Measurements from ENCODE around the gene PEX26. TPM values are rescaled to one million over a fixed set of nuclear protein-coding genes. Genes with fewer than 3 reads are reported as not detected.
"Not testable (repeated sequence)": the region's sequence is repeated elsewhere in the genome, so short reads cannot be mapped to it uniquely, and the experiment has no call there.

Gene PEX26
- total and polyA plus RNA-seq, 4 donors = 3.5 to 21.0 (median 16.9) TPM

- no peak for TF ChIP-seq FOXA2 (IDR thresholded peaks at IDR 0.05)
These were observed 59.0 kb downstream of the PEX26 start (continued) for GRCh38 chr22:18136563-18137320.

DNA sequence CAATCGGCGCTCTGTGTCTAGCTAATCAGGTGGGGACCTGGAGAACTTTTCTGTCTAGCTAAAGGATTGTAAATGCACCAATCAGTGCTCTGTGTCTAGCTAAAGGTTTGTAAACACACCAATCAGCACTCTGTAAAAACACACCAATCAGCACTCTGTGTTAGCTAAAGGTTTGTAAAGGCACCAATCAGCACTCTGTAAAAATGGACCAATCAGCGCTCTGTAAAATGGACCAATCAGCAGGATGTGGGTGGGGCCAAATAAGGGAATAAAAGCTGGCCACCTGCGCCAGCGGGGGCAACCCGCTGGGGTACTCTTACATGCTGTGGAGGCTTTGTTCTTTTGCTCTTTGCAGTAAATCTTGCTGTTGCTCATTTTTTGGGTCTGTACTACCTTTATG is 63.2 kb downstream of the PEX26 start:
- not testable (repeated sequence) for H3K27ac ChIP-seq (ENCODE audit: low read depth in 1 of 2, low read length in 2 of 2); H3K9me3 ChIP-seq (ENCODE audit: control insufficient read depth in 4 of 4, low read length in 3 of 4); H3K27me3 ChIP-seq (ENCODE audit: control insufficient read depth in 4 of 4, insufficient read depth in 4 of 4, low read length in 3 of 4); DNase-seq (ENCODE audit: low spot score); H3K4me1 ChIP-seq (ENCODE audit: control insufficient read depth in 4 of 4, insufficient read depth in 4 of 4, low read length in 3 of 4); H3K9ac ChIP-seq (ENCODE audit: low read depth in 1 of 2, low read length in 2 of 2); H3K4me3 ChIP-seq (ENCODE audit: low read depth in 1 of 3, low read length in 3 of 3); H3K36me3 ChIP-seq (ENCODE audit: control insufficient read depth in 4 of 4, insufficient read depth in 3 of 4, low read depth in 1 of 4, low read length in 3 of 4)
- 95% methylated on average over 6 of the region's 6 CpGs for WGBS

- H3K9ac ChIP-seq (ENCODE audit: low read depth in 1 of 2, low read length in 2 of 2) = no peak overlapping the region
- DNase-seq (ENCODE audit: low spot score) = no peak
- no peak overlapping the region for H3K4me3 ChIP-seq (ENCODE audit: low read depth in 1 of 3, low read length in 3 of 3)
- H3K4me1 ChIP-seq (ENCODE audit: control insufficient read depth in 4 of 4, insufficient read depth in 4 of 4, low read length in 3 of 4) = peaks cover 8 to 20% (median 13%) of the 10 kb centered on the region in 4 donors
- no peak overlapping the region for H3K27ac ChIP-seq (ENCODE audit: low read depth in 1 of 2, low read length in 2 of 2)
- H3K36me3 ChIP-seq (ENCODE audit: control insufficient read depth in 4 of 4, insufficient read depth in 3 of 4, low read depth in 1 of 4, low read length in 3 of 4) = no peaks in the 10 kb centered on the region
- TF ChIP-seq FOXA1 (IDR thresholded peaks at IDR 0.05) (no peak), SP1 (IDR thresholded peaks at IDR 0.05) (no peak)
- H3K9me3 ChIP-seq (ENCODE audit: control insufficient read depth in 4 of 4, low read length in 3 of 4) = peaks cover 0 to 1% (median 0%) of the 10 kb centered on the region in 4 donors
- no peaks in the 10 kb centered on the region for H3K27me3 ChIP-seq (ENCODE audit: control insufficient read depth in 4 of 4, insufficient read depth in 4 of 4, low read length in 3 of 4)
These were observed 66.3 kb downstream of the PEX26 start for GRCh38 chr22:18144105-18144504.

DNA sequence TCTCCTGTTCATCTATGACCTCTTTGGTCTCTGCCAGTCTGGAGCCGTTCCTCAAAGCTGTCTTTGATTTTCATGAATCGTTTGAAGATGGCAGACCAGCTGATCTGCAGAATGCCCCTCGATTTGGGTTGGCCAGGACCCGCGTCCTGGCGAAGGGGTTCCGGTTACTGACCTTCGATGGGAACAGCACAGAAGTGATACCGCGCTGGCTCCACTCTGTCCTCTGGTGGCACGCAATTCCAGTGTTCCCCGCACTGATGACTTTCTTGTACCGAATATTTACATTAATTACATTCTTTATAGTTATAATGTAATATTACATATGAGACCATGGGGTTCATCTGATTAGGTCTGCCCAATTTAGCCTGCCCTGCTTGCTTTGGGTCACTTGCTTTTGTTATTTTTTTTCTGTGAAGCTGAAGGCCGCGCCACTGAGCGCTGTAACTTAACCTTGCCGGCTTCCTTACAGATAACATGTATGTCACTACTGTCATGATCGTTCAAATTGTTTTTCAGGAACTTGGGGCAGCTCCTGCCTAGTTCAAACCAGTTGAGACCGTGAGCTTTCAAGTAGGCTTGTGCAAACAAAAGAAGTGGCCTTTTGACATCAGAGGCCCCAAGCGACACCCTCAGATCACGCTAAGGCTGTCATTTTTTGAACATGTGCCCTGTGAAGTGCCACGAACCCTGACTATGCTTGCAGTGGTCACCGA is 68.0 kb downstream of the PEX26 start:
- no peaks in the 10 kb centered on the region for H3K27me3 ChIP-seq (ENCODE audit: control insufficient read depth in 4 of 4, insufficient read depth in 4 of 4, low read length in 3 of 4)
- no peak overlapping the region for H3K9ac ChIP-seq (ENCODE audit: low read depth in 1 of 2, low read length in 2 of 2)
- H3K9me3 ChIP-seq (ENCODE audit: control insufficient read depth in 4 of 4, low read length in 3 of 4) = peaks cover 0 to 1% (median 0%) of the 10 kb centered on the region in 4 donors
- no peaks in the 10 kb centered on the region for H3K36me3 ChIP-seq (ENCODE audit: control insufficient read depth in 4 of 4, insufficient read depth in 3 of 4, low read depth in 1 of 4, low read length in 3 of 4)
- TF ChIP-seq, protein P1, sequence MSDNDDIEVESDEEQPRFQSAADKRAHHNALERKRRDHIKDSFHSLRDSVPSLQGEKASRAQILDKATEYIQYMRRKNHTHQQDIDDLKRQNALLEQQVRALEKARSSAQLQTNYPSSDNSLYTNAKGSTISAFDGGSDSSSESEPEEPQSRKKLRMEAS (IDR thresholded peaks at IDR 0.05) = no peak
- TF ChIP-seq GABPA (IDR thresholded peaks at IDR 0.05 in 1 of 2, conservative IDR thresholded peaks at IDR 0.05 in 1 of 2) (no peak), NR2F2 (IDR thresholded peaks at IDR 0.05) (no peak), FOXA2 (IDR thresholded peaks at IDR 0.05) (no peak), RAD21 (IDR thresholded peaks at IDR 0.05) (no peak), HNF4A (conservative IDR thresholded peaks at IDR 0.05) (no peak), TAF1 (conservative IDR thresholded peaks at IDR 0.05) (no peak), JUND (IDR thresholded peaks at IDR 0.05) (no peak), RXRA (IDR thresholded peaks at IDR 0.05) (no peak), YY1 (IDR thresholded peaks at IDR 0.05) (no peak), HNF4G (IDR thresholded peaks at IDR 0.05) (no peak), EGR1 (IDR thresholded peaks at IDR 0.05; ENCODE audit: low read depth in 2 of 2) (no peak), FOXA1 (IDR thresholded peaks at IDR 0.05) (no peak), REST (IDR thresholded peaks at IDR 0.05) (no peak), ATF3 (IDR thresholded peaks at IDR 0.05) (no peak)
- TF ChIP-seq, protein P2, sequence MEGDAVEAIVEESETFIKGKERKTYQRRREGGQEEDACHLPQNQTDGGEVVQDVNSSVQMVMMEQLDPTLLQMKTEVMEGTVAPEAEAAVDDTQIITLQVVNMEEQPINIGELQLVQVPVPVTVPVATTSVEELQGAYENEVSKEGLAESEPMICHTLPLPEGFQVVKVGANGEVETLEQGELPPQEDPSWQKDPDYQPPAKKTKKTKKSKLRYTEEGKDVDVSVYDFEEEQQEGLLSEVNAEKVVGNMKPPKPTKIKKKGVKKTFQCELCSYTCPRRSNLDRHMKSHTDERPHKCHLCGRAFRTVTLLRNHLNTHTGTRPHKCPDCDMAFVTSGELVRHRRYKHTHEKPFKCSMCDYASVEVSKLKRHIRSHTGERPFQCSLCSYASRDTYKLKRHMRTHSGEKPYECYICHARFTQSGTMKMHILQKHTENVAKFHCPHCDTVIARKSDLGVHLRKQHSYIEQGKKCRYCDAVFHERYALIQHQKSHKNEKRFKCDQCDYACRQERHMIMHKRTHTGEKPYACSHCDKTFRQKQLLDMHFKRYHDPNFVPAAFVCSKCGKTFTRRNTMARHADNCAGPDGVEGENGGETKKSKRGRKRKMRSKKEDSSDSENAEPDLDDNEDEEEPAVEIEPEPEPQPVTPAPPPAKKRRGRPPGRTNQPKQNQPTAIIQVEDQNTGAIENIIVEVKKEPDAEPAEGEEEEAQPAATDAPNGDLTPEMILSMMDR (IDR thresholded peaks at IDR 0.05; ENCODE audit: low read depth, low read length, missing input control) = no peak
- TF ChIP-seq, protein P3, sequence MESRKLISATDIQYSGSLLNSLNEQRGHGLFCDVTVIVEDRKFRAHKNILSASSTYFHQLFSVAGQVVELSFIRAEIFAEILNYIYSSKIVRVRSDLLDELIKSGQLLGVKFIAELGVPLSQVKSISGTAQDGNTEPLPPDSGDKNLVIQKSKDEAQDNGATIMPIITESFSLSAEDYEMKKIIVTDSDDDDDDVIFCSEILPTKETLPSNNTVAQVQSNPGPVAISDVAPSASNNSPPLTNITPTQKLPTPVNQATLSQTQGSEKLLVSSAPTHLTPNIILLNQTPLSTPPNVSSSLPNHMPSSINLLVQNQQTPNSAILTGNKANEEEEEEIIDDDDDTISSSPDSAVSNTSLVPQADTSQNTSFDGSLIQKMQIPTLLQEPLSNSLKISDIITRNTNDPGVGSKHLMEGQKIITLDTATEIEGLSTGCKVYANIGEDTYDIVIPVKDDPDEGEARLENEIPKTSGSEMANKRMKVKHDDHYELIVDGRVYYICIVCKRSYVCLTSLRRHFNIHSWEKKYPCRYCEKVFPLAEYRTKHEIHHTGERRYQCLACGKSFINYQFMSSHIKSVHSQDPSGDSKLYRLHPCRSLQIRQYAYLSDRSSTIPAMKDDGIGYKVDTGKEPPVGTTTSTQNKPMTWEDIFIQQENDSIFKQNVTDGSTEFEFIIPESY (IDR thresholded peaks at IDR 0.05) = no peak
- no peak for DNase-seq (ENCODE audit: low spot score)
- H3K4me3 ChIP-seq (ENCODE audit: low read depth in 1 of 3, low read length in 3 of 3) = no peak overlapping the region
- no peak overlapping the region for H3K27ac ChIP-seq (ENCODE audit: low read depth in 1 of 2, low read length in 2 of 2)
- peaks cover 8 to 24% (median 16%) of the 10 kb centered on the region in 4 donors for H3K4me1 ChIP-seq (ENCODE audit: control insufficient read depth in 4 of 4, insufficient read depth in 4 of 4, low read length in 3 of 4)
- WGBS = 84% methylated on average over 23 of the region's 23 CpGs

Data from liver (tissue), 9 donors.